ENCODE measurements around the gene OR2M7.
"Not testable (repeated sequence)": the region's sequence is repeated elsewhere in the genome, so short reads cannot be mapped to it uniquely, and the experiment has no call there.

OR2M7 gene, protein sequence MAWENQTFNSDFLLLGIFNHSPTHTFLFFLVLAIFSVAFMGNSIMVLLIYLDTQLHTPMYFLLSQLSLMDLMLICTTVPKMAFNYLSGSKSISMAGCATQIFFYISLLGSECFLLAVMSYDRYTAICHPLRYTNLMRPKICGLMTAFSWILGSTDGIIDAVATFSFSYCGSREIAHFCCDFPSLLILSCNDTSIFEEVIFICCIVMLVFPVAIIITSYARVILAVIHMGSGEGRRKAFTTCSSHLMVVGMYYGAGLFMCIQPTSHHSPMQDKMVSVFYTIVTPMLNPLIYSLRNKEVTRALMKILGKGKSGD

GRCh38 chr1:248324468-248324867 is at the start of gene OR2M7:
OR2M7 (minus strand) TSS chr1:248324568; CDS start chr1:248324568, 0 bp downstream.
- no peak for DNase-seq

DNA sequence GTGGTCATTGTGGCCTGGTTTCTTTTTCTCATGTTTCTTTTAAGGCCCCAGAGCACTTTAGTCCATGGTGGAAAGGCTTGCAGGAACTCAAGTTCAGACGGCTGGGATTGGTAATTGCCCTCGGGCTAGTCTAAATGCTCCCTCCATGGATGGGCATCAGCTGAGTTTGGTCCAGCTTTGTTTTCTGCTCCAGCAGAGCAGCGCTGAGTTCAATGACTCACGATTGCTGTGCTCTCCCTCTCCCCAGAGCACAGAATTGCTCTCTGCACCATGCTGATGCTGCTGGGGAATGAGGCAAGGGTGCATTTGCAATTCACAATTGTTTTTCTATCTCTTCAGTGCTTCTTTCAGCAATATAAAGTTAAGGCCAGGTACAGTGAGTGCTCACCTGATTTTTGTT is 49.4 kb upstream of the OR2M7 start:
- no peak for DNase-seq

- no peak for DNase-seq
Measured at GRCh38 chr1:248372394-248372793, 48.0 kb upstream of the OR2M7 start.

- no peak for DNase-seq
Measured at GRCh38 chr1:248366609-248367008, 42.2 kb upstream of the OR2M7 start.

GRCh38 chr1:248361121-248361715 is 36.9 kb upstream of the OR2M7 start, which contains the start of gene OR2T4:
OR2T4 (plus strand) TSS chr1:248361665; CDS start chr1:248361665, 0 bp downstream.
- no peak for DNase-seq

- DNase-seq, result no peak
Measured at GRCh38 chr1:248359415-248359814, 35.0 kb upstream of the OR2M7 start.

- DNase-seq, result no peak
Measured at GRCh38 chr1:248348475-248348874, 24.1 kb upstream of the OR2M7 start, which contains the start of gene OR14C36. OR14C36 (plus strand) TSS chr1:248348775; CDS start chr1:248348775, 0 bp downstream.

- no peak for DNase-seq
Measured at GRCh38 chr1:248343451-248343850, 19.1 kb upstream of the OR2M7 start.

DNA sequence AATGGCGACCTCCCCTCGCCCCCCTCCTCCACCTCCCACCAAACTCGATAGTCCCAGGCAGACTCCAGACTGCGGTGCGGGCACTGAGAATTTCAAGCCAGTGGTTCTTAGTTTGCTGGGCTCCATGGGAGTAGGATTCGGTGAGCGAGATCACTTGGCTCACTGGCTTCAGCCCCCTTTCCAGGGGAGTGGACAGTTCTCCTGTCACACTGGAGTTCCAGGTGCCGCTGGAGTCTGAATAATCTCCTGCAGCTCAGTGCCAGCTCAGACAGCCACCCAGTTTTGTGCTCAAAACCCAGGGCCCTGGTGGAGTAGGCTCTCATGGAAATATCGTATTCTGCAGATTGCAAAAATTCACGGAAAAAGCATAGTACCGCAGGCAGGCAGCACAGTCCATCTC is 7.6 kb downstream of the OR2M7 start:
- no peak for DNase-seq

- DNase-seq, result not testable (repeated sequence)
Measured at GRCh38 chr1:248306740-248307139, 17.6 kb downstream of the OR2M7 start.

GRCh38 chr1:248306103-248306502 is 18.3 kb downstream of the OR2M7 start:
- no peak for DNase-seq

DNA sequence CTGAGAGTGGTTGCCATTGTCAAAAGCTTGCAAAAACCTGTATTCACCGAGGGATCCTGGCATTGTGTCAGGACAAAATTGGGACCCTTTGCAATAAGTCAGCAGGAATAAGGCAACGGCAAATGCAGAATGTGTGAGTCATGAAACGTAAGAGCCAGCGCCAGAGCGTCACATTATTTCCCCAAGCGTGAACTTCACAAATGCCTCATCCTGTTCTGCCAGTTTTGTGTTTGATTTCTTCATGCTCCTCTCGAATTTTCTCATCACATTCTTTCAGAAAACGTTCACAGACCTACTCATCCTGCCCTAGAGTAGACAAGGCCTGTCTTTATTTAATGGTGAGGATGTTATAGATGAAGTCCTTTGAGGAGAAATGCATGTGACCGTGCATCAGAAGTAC is 18.7 kb downstream of the OR2M7 start:
- DNase-seq, result not testable (repeated sequence)

GRCh38 chr1:248303324-248303723 is 21.0 kb downstream of the OR2M7 start, which contains the start of gene OR2T12:
OR2T12 (minus strand) TSS chr1:248303424; CDS start chr1:248295578, 7,846 bp downstream.
- DNase-seq, result no peak

GRCh38 chr1:248288391-248288790 is 36.0 kb downstream of the OR2M7 start:
- no peak for DNase-seq

DNA sequence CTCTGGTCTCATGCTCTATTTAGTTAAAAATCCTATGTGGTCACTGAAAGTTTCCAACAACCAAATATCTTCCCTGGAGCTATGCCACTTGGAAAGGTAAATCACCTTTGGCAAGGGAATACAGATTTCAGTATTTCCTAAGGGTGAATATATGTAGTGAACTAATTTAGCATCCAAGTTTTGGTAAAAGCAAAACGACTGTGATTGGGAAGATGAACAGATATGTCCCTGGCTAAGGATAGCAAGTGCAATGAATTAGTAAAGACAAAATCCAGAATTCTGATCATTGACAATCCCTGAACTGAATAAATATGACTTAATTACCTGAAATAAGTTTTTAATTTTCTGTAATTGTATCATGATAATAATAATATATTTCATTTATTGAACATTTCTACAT is 46.5 kb downstream of the OR2M7 start, which contains the start of gene OR2T33:
Gene OR2T33, minus strand, starts transcription at position 101 of the 400 bp plus-strand sequence. CDS start 4,162 bp downstream, outside the sequence.
- DNase-seq, result no peak

Data from NCI-H1092 (cell line).